Endothelial cell of umbilical vein (primary cell): ENCODE measurements around the gene ABCB10. TPM values are rescaled to one million over a fixed set of nuclear protein-coding genes. Genes with fewer than 3 reads are reported as not detected.
A peak's percentile ranks its signal among the peaks of the same experiment; 100 is the strongest.

Source experiments
- BruUV-seq: library from RNA; stranded (reverse); fragments of 400-500 nt; replicated peaks from 2 replicates; lab custom pipeline; 2021; lab: Mats Ljungman, UMichigan
- CTCF ChIA-PET: fragments of 300-600, 350-600 bp; sonication (Branson Sonifier 250); formaldehyde crosslinking; loops from one replicate; lab custom pipeline; 2021; ENCODE audit warnings: antibody characterized with exemption, inconsistent platforms; lab: Charles Lee
- POLR2A ChIA-PET: fragments of 300-600, 350-600 bp; sonication (Branson Sonifier 250); formaldehyde crosslinking; loops from one replicate; lab custom pipeline; 2021; ENCODE audit warnings: antibody characterized with exemption, inconsistent platforms; lab: Charles Lee
- DNase-seq: peaks from one replicate; pipeline ENCODE4 v3.0.0-alpha.2; 2011; ENCODE audit warnings: low read depth, low spot score
- FAIRE-seq: peaks from 2 replicates; lab custom pipeline; 2011; peaks lifted over from hg19 to GRCh38; lab: Jason Lieb, UNC
- H2AFZ ChIP-seq: 2 replicates; pipeline ENCODE4 v1.6.0; 2012; ENCODE audit warnings: low read depth, low read length, control low read depth, inconsistent platforms
- H3K27ac ChIP-seq: 2 replicates; pipeline ENCODE4 v1.5.1; 2011; ENCODE audit warnings: low read depth, mild to moderate bottlenecking, control low read depth, low read length, moderate library complexity; ENCODE audit not compliant: insufficient read depth
- H3K27me3 ChIP-seq, 2 experiments: 2 replicates each; pipeline versions ENCODE4 v1.6.0 to v1.6.1; 2011; ENCODE audit warnings: low read length in 2 of 2, mixed read lengths in 1 of 2; ENCODE audit not compliant: control insufficient read depth in 2 of 2, insufficient read depth in 2 of 2
- H3K36me3 ChIP-seq, 2 experiments: 2 replicates in 1 of 2; 3 replicates in 1 of 2; pipeline ENCODE4 v1.5.1; 2011; ENCODE audit warnings: low read length in 2 of 2, mild to moderate bottlenecking in 1 of 2, moderate library complexity in 1 of 2; ENCODE audit not compliant: control insufficient read depth in 2 of 2, insufficient read depth in 2 of 2; ENCODE audit errors: extremely low read depth in 1 of 2
- H3K4me1 ChIP-seq: 3 replicates; pipeline ENCODE4 v1.5.1; 2011; ENCODE audit warnings: mild to moderate bottlenecking, low read length; ENCODE audit not compliant: control insufficient read depth, insufficient read depth; ENCODE audit errors: extremely low read depth
- H3K4me2 ChIP-seq: 2 replicates; pipeline ENCODE4 v1.6.1; 2011; ENCODE audit warnings: low read length, control low read depth, mixed read lengths; ENCODE audit not compliant: insufficient read depth
- H3K4me3 ChIP-seq, 3 experiments: fragments of 200-600 bp in 1 of 3; sonication (generic), shearing (Covaris generic) in 1 of 3; replicated peaks in 1 of 3; 2 replicates each; pipeline ENCODE4 v1.5.1; 2011 to 2016; ENCODE audit warnings: control low read depth in 3 of 3, low read length in 3 of 3, mild to moderate bottlenecking in 2 of 3, inconsistent platforms in 1 of 3, low read depth in 1 of 3, moderate library complexity in 1 of 3; ENCODE audit not compliant: insufficient read depth in 1 of 3
- H3K79me2 ChIP-seq: 2 replicates; pipeline ENCODE4 v1.6.0; 2012; ENCODE audit warnings: low read length, inconsistent platforms; ENCODE audit not compliant: control insufficient read depth, insufficient read depth
- H3K9ac ChIP-seq: replicated peaks from 2 replicates; pipeline ENCODE3; 2011; ENCODE audit warnings: low read length, control low read depth; ENCODE audit not compliant: insufficient read depth; ENCODE audit errors: extremely low read depth
- H3K9me1 ChIP-seq: replicated peaks from 3 replicates; pipeline ENCODE4 v1.6.0; 2011; ENCODE audit warnings: mild to moderate bottlenecking, low read length; ENCODE audit not compliant: control insufficient read depth, insufficient read depth; ENCODE audit errors: extremely low read depth
- H3K9me3 ChIP-seq: replicated peaks from 2 replicates; pipeline ENCODE4 v1.5.1; 2012; ENCODE audit warnings: low read length, inconsistent platforms; ENCODE audit not compliant: control insufficient read depth, insufficient read depth
- H4K20me1 ChIP-seq: replicated peaks from 2 replicates; pipeline ENCODE3; 2011; ENCODE audit warnings: mild to moderate bottlenecking, low read length; ENCODE audit not compliant: control insufficient read depth, insufficient read depth; ENCODE audit errors: extremely low read depth
- CTCF ChIP-seq, 2 donors: IDR thresholded peaks; 1 replicate in 1 of 2; 2 replicates in 1 of 2; pipeline ENCODE4 v1.5.1; 2011; ENCODE audit warnings: low read length in 2 of 2, mild to moderate bottlenecking in 2 of 2, moderate library complexity in 2 of 2, control low read depth in 1 of 2, inconsistent platforms in 1 of 2, low read depth in 1 of 2; ENCODE audit not compliant: insufficient read depth in 1 of 2; ENCODE audit errors: extremely low read depth in 1 of 2
- EZH2 ChIP-seq: IDR thresholded peaks from 2 replicates; pipeline ENCODE4 v1.6.1; 2012; ENCODE audit warnings: borderline replicate concordance, low read depth, mild to moderate bottlenecking, moderate library complexity, low read length, inconsistent platforms; ENCODE audit not compliant: severe bottlenecking
- FOS ChIP-seq: IDR thresholded peaks from 2 replicates; pipeline ENCODE4 v1.6.1; 2011; ENCODE audit warnings: mild to moderate bottlenecking, low read length, moderate library complexity, borderline replicate concordance; ENCODE audit not compliant: insufficient read depth
- GATA2 ChIP-seq: IDR thresholded peaks from 2 replicates; pipeline ENCODE4 v1.7.0; 2011; ENCODE audit warnings: low read depth, mild to moderate bottlenecking, moderate library complexity, mixed read lengths, low read length; ENCODE audit not compliant: insufficient read length, insufficient read depth
- JUN ChIP-seq: IDR thresholded peaks from 2 replicates; pipeline ENCODE4 v1.6.1; 2011; ENCODE audit warnings: borderline replicate concordance, low read depth; ENCODE audit not compliant: insufficient read length, insufficient read depth
- MYC ChIP-seq: IDR thresholded peaks from one replicate; pipeline ENCODE4 v1.6.1; 2011; ENCODE audit warnings: mild to moderate bottlenecking, low read depth, low read length
- POLR2A ChIP-seq: IDR thresholded peaks from 2 replicates; pipeline ENCODE4 v1.6.1; 2012; ENCODE audit warnings: low read depth, mild to moderate bottlenecking, control low read depth, low read length
- POLR2AphosphoS5 ChIP-seq: IDR thresholded peaks from 2 replicates; pipeline ENCODE4 v1.6.1; 2012; ENCODE audit warnings: low read depth, mild to moderate bottlenecking, control low read depth, low read length, moderate library complexity; ENCODE audit not compliant: insufficient read depth
- dilution Hi-C: fragments of 300-500 bp; cut with MboI; formaldehyde crosslinking; loops from one replicate; pipeline ENCODE4 v1.15.0; 2019; ENCODE audit warnings: low sequenced_read_pairs; ENCODE audit not compliant: extremely low pct_ligation_motif_present
- intact Hi-C: fragments of 100-400 bp; cut with micrococcal nuclease; formaldehyde crosslinking; loops from one replicate; pipeline ENCODE4 v1.10.0; 2022
- polyA plus RNA-seq, 4 experiments: library from polyadenylated mRNA; depleted of rRNA in 3 of 4; stranded (reverse) in 3 of 4; unstranded in 1 of 4; fragments of >200 nt; gene quantifications; 2 replicates each; pipeline versions ENCODE4 v1.2.1 to v1.2.3, GENCODE V29; 2011 to 2012; ENCODE audit warnings: missing spikeins in 1 of 4
- total RNA-seq: library from RNA; stranded (reverse); gene quantifications from 2 replicates; pipeline ENCODE4 v1.2.3, GENCODE V29; 2021
- TF ChIP-seq, protein P1 (sequence below): IDR thresholded peaks from 2 replicates; pipeline ENCODE4 v1.6.1; 2011; ENCODE audit not compliant: insufficient read depth, insufficient read length

ABCB10 gene
- total and polyA plus RNA-seq, 2 donors (not counting 3 experiments of a cell fraction or from before 2014, with no cell fraction given): 6.0 to 19.4 TPM

DNA sequence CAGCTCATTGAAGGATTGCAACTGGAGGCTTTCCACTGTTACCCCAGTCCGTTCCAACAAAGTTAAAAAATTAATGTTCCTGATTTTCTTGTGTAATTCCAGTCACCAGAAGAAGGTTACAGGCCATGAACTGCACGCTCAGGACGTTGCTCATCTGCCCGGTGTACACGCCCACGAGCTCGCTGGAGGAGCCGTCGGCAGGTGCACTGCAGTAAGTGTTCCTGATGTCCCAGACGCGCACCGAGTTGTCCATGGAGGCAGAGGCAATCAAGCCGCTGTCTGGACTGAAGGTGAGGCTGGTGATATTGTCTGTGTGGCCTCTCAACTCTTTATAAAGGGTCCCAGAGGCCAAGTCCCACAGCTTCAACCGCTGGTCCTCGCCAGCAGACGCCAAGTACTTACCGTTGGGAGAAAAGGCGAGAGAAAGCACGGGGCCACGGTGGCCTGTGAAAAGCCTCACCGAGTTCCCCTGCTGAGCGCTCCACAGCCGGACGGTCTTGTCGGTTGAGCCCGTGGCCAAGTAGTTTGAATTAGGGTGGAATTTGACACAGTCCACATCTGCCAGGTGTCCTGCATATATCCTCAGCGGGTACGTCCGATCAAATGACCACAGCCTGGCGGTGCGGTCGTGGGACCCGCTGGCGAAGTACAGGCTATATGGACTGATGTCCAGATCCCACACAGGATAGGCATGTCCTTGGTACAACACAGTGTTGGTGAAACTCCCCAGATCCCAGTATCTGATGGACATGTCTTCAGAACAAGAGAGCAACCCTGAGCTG is 35.9 kb upstream of the ABCB10 start:
- Histone ChIP-seq H3K36me3 (peaks cover 0 to 15% of the 10 kb centered on the region in 2 experiments), H3K79me2 (peaks cover 12% of the 10 kb centered on the region), H3K4me1 (no peaks in the 10 kb centered on the region), H3K4me3 (no peak overlapping the region), H3K27ac (no peak overlapping the region), H3K27me3 (no peaks in the 10 kb centered on the region), H3K9ac (no peak overlapping the region), H3K9me1 (no peaks in the 10 kb centered on the region), H3K4me2 (no peak overlapping the region), H2AFZ (no peak overlapping the region), H3K9me3 (no peaks in the 10 kb centered on the region), H4K20me1 (no peaks in the 10 kb centered on the region)
- ChIA-PET POLR2A (no interaction called here), CTCF (no interaction called here)
- intact Hi-C loops (no loop called here), dilution Hi-C loops (no loop called here)
- FAIRE-seq (no peak), DNase-seq (no peak)
- TF ChIP-seq POLR2A (no peak), GATA2 (no peak), JUN (no peak), POLR2AphosphoS5 (no peak)
- BruUV-seq: no TSS peak

DNA sequence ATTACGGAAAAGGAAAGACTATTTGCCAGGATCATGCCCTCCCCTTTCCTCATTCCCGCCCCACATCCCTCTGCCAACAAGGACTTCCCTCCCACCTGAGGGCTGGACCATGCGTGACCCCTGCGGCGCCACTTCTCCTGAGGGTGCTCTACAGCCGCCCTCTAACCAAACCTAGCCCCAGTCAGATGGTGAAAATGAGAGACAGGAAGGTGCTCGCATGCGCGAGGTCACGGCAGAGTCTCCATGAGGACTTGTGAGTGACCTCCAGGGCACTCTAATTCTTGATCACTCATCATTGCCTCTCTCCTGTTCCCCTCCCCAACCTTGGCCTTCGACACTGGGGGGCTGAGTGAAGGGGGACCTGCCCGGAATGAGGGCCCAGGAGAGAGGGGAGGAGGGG is 35.3 kb upstream of the ABCB10 start:
- CTCF ChIA-PET: no interaction called here

More for the DNA sequence above, 35.3 kb upstream of the ABCB10 start:
- Histone ChIP-seq H3K4me3 (no peak overlapping the region), H3K36me3 (peaks cover 0 to 15% of the 10 kb centered on the region in 2 experiments), H3K4me2 (no peak overlapping the region), H3K27ac (no peak overlapping the region), H3K27me3 (no peaks in the 10 kb centered on the region), H3K9me3 (no peaks in the 10 kb centered on the region), H3K79me2 (peaks cover 10% of the 10 kb centered on the region), H3K9me1 (no peaks in the 10 kb centered on the region), H4K20me1 (no peaks in the 10 kb centered on the region), H3K9ac (no peak overlapping the region), H3K4me1 (no peaks in the 10 kb centered on the region), H2AFZ (no peak overlapping the region)
- no peak for DNase-seq
- intact Hi-C loops (no loop called here), dilution Hi-C loops (no loop called here)
- TSS peak; percentile 12 for BruUV-seq
- POLR2A ChIA-PET: no interaction called here
- TF ChIP-seq JUN (no peak), FOS (no peak), POLR2A (no peak), CTCF (IDR thresholded peaks at IDR 0.05; ENCODE audit: extremely low read depth in 1 of 2, insufficient read depth in 1 of 2, low read depth in 1 of 2, low read length in 2 of 2) (no peak), POLR2AphosphoS5 (no peak), MYC (no peak), GATA2 (no peak), EZH2 (no peak)
- TF ChIP-seq, protein P1, sequence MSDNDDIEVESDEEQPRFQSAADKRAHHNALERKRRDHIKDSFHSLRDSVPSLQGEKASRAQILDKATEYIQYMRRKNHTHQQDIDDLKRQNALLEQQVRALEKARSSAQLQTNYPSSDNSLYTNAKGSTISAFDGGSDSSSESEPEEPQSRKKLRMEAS: no peak
- FAIRE-seq: no peak
